Testis (tissue), 2 donors: ENCODE results near the gene MRM2.

Experiments used
- POLR2A ChIP-seq: fragments of 450-650 bp; IDR thresholded peaks from one replicate; pipeline ENCODE4 v1.6.1; 2017; ENCODE audit warnings: antibody characterized with exemption, mild to moderate bottlenecking, moderate library complexity
- TF ChIP-seq, protein P1 (sequence below), 3 experiments: fragments of 450-650 bp in 2 of 3; fragments of 200-600 bp in 1 of 3; sonication (generic) in 1 of 3; IDR thresholded peaks; one replicate each; pipeline ENCODE4 v1.5.1; 2016 to 2019; ENCODE audit warnings: antibody characterized with exemption in 3 of 3, mild to moderate bottlenecking in 2 of 3, moderate library complexity in 1 of 3

DNA sequence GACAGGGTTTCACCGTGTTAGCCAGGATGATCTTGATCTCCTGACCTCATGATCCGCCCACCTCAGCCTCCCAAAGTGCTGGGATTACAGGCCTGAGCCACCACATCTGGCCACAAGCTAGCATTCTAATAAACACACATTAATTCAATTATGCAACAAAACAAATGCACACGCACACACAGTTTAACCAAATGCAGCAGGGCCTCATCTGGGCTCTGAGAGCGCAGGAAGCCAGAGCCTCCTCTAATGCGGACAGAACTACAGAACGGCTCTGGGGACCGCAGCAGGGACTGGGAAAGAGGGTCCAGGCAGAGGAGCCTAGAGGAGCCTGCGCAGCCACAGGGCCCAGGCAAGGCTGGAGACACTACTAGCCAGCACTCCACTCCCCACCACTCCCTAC lies 13.1 kb downstream of the MRM2 start:
- TF ChIP-seq, protein P1, sequence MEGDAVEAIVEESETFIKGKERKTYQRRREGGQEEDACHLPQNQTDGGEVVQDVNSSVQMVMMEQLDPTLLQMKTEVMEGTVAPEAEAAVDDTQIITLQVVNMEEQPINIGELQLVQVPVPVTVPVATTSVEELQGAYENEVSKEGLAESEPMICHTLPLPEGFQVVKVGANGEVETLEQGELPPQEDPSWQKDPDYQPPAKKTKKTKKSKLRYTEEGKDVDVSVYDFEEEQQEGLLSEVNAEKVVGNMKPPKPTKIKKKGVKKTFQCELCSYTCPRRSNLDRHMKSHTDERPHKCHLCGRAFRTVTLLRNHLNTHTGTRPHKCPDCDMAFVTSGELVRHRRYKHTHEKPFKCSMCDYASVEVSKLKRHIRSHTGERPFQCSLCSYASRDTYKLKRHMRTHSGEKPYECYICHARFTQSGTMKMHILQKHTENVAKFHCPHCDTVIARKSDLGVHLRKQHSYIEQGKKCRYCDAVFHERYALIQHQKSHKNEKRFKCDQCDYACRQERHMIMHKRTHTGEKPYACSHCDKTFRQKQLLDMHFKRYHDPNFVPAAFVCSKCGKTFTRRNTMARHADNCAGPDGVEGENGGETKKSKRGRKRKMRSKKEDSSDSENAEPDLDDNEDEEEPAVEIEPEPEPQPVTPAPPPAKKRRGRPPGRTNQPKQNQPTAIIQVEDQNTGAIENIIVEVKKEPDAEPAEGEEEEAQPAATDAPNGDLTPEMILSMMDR (IDR thresholded peaks at IDR 0.05), result no peak
- no peak for TF ChIP-seq POLR2A
